ENCODE results near the gene PEMT. TPM values are rescaled to one million over a fixed set of nuclear protein-coding genes. Genes with fewer than 3 reads are reported as not detected.

PEMT gene
- total RNA-seq, 3 donors from 2014 or later (not counting 1 experiment from before 2014, with no cell fraction given), result 10.3 to 13.6 (median 12.6) TPM

DNA sequence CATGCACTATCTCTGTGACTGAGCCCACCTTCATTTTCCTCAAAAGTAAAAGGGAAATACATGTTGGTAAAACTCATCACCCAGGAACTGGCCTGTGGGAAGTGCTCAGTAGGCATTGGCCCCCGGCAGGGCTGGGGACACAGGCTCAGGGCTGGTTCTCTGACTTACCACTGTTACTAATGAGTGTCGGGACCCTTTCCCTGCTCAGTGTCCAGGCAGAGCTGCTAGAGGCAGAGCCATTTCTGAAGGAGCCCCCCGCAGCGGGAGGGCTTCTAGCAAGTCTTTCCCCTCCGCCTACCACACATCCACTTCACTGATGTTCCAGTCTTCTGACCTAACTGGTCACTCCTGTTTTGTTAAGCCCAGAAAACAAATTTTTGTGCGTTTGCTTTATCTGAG, 1.7 kb upstream of the PEMT start:
- Histone ChIP-seq H3K27me3 (ENCODE audit: control insufficient read depth, insufficient read depth, low read length) (no peaks in the 10 kb centered on the region), H3K36me3 (ENCODE audit: control insufficient read depth, insufficient read depth, low read length) (no peaks in the 10 kb centered on the region), H3K27ac (ENCODE audit: low read length) (no peak overlapping the region), H3K4me1 (ENCODE audit: control insufficient read depth, insufficient read depth, low read length) (peaks cover 25% of the 10 kb centered on the region), H3K9me3 (ENCODE audit: control insufficient read depth, insufficient read depth, low read length) (no peaks in the 10 kb centered on the region), H3K4me3 (ENCODE audit: low read length) (no peak overlapping the region)
- ATAC-seq, result no peak
- TF ChIP-seq, protein P1, sequence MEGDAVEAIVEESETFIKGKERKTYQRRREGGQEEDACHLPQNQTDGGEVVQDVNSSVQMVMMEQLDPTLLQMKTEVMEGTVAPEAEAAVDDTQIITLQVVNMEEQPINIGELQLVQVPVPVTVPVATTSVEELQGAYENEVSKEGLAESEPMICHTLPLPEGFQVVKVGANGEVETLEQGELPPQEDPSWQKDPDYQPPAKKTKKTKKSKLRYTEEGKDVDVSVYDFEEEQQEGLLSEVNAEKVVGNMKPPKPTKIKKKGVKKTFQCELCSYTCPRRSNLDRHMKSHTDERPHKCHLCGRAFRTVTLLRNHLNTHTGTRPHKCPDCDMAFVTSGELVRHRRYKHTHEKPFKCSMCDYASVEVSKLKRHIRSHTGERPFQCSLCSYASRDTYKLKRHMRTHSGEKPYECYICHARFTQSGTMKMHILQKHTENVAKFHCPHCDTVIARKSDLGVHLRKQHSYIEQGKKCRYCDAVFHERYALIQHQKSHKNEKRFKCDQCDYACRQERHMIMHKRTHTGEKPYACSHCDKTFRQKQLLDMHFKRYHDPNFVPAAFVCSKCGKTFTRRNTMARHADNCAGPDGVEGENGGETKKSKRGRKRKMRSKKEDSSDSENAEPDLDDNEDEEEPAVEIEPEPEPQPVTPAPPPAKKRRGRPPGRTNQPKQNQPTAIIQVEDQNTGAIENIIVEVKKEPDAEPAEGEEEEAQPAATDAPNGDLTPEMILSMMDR (IDR thresholded peaks at IDR 0.05), result no peak
- DNase-seq, result no peak
- Mint-ChIP-seq H3K4me1 (peaks cover 20 to 24% of the 10 kb centered on the region in 2 donors), H3K36me3 (no peaks in the 10 kb centered on the region), H3K4me3 (peak overlapping the region; percentile 6), H3K9me3 (no peaks in the 10 kb centered on the region), H3K27ac (no peak overlapping the region), H3K27me3 (ENCODE audit: low read depth in 2 of 2) (peaks cover 0 to 2% of the 10 kb centered on the region in 2 donors)
- intact Hi-C loops (cut with micrococcal nuclease), result no loop called here
- 89% methylated on average over 6 of the region's 6 CpGs for WGBS (ENCODE audit: insufficient coverage)

DNA sequence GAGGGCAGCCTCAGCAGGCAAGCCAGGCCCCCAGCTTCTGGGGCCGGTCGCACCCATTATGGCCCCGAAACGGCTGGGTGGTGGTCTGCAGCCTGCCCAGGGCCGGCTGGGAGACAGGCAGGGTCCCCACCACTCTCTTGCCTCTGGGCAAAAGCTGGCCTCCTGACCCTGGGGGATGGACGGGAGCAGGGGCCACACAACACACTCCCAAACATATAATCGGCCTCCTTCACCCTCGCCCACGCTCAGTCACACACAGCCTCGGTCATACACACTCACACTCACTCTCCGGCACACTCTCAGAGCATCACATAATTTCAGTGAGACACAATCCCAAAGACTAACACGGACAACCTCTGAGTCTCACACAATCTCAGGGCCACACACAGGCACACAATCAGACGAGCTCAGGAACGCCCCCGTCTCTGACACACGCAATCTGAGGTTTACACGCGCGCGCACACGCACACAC, 589 bp downstream of the PEMT start:
- H3K27ac ChIP-seq (ENCODE audit: low read length), result peak overlapping the region; percentile 41
- peak overlapping the region; percentile 83 for H3K4me3 ChIP-seq (ENCODE audit: low read length)
- 3% methylated on average over 21 of the region's 21 CpGs for WGBS (ENCODE audit: insufficient coverage)
- Mint-ChIP-seq H3K9me3 (no peaks in the 10 kb centered on the region), H3K27me3 (ENCODE audit: low read depth in 2 of 2) (peaks cover 0 to 1% of the 10 kb centered on the region in 2 donors), H3K36me3 (no peaks in the 10 kb centered on the region), H3K4me1 (peaks cover 20 to 24% of the 10 kb centered on the region in 2 donors), H3K27ac (peak overlapping the region; percentile 83 to 87), H3K4me3 (peak overlapping the region; percentile 92)
- no peak for ATAC-seq
- intact Hi-C loops (cut with micrococcal nuclease), result no loop called here
- DNase-seq, result no peak
- no peaks in the 10 kb centered on the region for H3K27me3 ChIP-seq (ENCODE audit: control insufficient read depth, insufficient read depth, low read length)
- TF ChIP-seq, protein P1 (IDR thresholded peaks at IDR 0.05), result no peak
- H3K4me1 ChIP-seq (ENCODE audit: control insufficient read depth, insufficient read depth, low read length), result peaks cover 25% of the 10 kb centered on the region
- H3K36me3 ChIP-seq (ENCODE audit: control insufficient read depth, insufficient read depth, low read length), result no peaks in the 10 kb centered on the region
- H3K9me3 ChIP-seq (ENCODE audit: control insufficient read depth, insufficient read depth, low read length), result no peaks in the 10 kb centered on the region

DNA sequence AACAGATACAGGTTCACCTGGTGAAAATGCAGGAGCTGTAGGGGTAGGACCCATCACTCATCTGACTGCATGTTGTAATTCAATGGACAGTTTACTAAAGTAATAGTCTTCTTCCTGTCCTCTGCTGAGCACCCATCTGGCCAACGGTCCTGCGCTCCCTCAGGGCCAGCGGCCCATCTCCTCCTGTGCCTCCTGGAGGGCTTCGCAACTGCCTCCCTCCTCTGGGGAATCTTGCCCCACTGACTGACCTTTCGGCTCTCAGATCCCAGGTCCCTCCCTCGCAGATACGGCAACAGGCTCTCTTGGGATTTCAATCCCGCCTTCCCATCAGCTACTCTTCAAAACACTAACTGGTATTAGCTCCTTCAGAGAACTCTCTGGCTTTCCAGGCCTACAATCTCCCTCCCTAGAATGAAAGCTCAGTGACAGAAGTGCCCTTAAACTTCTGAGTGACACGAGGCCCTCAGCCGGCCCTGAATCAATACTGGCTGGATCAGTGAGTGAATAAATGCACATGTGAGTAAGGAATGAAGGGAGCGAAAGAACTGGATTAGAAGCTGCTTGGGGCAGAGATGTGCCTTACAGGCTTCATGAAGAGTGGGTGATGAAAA, 1.3 kb downstream of the PEMT start:
- intact Hi-C loops (cut with micrococcal nuclease), result no loop called here
- WGBS (ENCODE audit: insufficient coverage), result 90% methylated on average over 11 of the region's 11 CpGs
- no peaks in the 10 kb centered on the region for H3K27me3 ChIP-seq (ENCODE audit: control insufficient read depth, insufficient read depth, low read length)
- TF ChIP-seq, protein P1 (IDR thresholded peaks at IDR 0.05), result no peak
- H3K27me3 Mint-ChIP-seq (ENCODE audit: low read depth in 2 of 2), result no peaks in the 10 kb centered on the region
- no peak for ATAC-seq
- peaks cover 25% of the 10 kb centered on the region for H3K4me1 ChIP-seq (ENCODE audit: control insufficient read depth, insufficient read depth, low read length)
- no peaks in the 10 kb centered on the region for H3K36me3 Mint-ChIP-seq
- no peaks in the 10 kb centered on the region for H3K36me3 ChIP-seq (ENCODE audit: control insufficient read depth, insufficient read depth, low read length)
- H3K4me3 ChIP-seq (ENCODE audit: low read length), result peak overlapping the region; percentile 83
- peaks cover 20 to 24% of the 10 kb centered on the region in 2 donors for H3K4me1 Mint-ChIP-seq
- H3K9me3 Mint-ChIP-seq, result no peaks in the 10 kb centered on the region
- H3K27ac Mint-ChIP-seq, result peak overlapping the region; percentile 83 to 87
- no peaks in the 10 kb centered on the region for H3K9me3 ChIP-seq (ENCODE audit: control insufficient read depth, insufficient read depth, low read length)
- H3K27ac ChIP-seq (ENCODE audit: low read length), result no peak overlapping the region
- no peak for DNase-seq
- H3K4me3 Mint-ChIP-seq, result peak overlapping the region; percentile 92

Measured in natural killer cell (primary cell).